K562 (cell line): ENCODE measurements around the gene NET1. TPM values are rescaled to one million over a fixed set of nuclear protein-coding genes. Genes with fewer than 3 reads are reported as not detected.

Source experiments
- ATAC-seq: fragments of 200-7000 bp; cut with Tn5 transposase; 3 replicates; pipeline ENCODE4 v1.9.1; 2020; ENCODE audit warnings: moderate library complexity
- BruUV-seq: library from RNA; stranded (reverse); fragments of 400-500 nt; replicated peaks from 2 replicates; lab custom pipeline; 2021; lab: Mats Ljungman, UMichigan
- CTCF ChIA-PET: fragments of 300-600 bp; formaldehyde crosslinking; extraction: SDS; loops from one replicate; lab custom pipeline; 2021; ENCODE audit warnings: low intra/inter-chr PET ratio; lab: Yijun Ruan, JAX
- POLR2A ChIA-PET: fragments of 300-600, 350-650 bp; sonication (Branson Sonifier 250); formaldehyde crosslinking; extraction: SDS; loops from one replicate; lab custom pipeline; 2021; ENCODE audit warnings: antibody characterized with exemption, inconsistent platforms; lab: Yijun Ruan, JAX
- DNase-seq, 4 experiments: peaks; one replicate each; pipeline versions ENCODE4 v3.0.0 to v3.0.0-alpha.2; 2011 to 2018; ENCODE audit warnings: low spot score in 3 of 4, mixed read lengths in 3 of 4; ENCODE audit errors: extremely low read depth in 1 of 4
- FAIRE-seq: peaks from 2 replicates; lab custom pipeline; 2011; peaks lifted over from hg19 to GRCh38; lab: Jason Lieb, UNC
- H2AFZ ChIP-seq: 2 replicates; pipeline ENCODE4 v1.6.0; 2011; ENCODE audit warnings: low read depth, low read length, control low read depth, inconsistent platforms
- H3K27ac ChIP-seq: fragments of 200-600 bp; 3 replicates; pipeline ENCODE4 v1.8.0; 2011; ENCODE audit warnings: low read depth, mild to moderate bottlenecking, control low read depth, inconsistent platforms, low read length, moderate library complexity, mixed read lengths; ENCODE audit errors: extremely low read depth
- H3K27me3 ChIP-seq, 2 experiments: fragments of 300-600 bp in 1 of 2; 2 replicates in 1 of 2; 3 replicates in 1 of 2; pipeline versions ENCODE4 v1.6.0 to v1.8.0; 2011; ENCODE audit warnings: inconsistent platforms in 2 of 2, low read length in 2 of 2, mild to moderate bottlenecking in 1 of 2, mixed read lengths in 1 of 2, moderate library complexity in 1 of 2; ENCODE audit not compliant: control insufficient read depth in 2 of 2, insufficient read depth in 2 of 2
- H3K36me3 ChIP-seq: fragments of 300-600 bp; 3 replicates; pipeline ENCODE4 v1.8.0; 2011; ENCODE audit warnings: mild to moderate bottlenecking, low read length, inconsistent platforms; ENCODE audit not compliant: control insufficient read depth, insufficient read depth
- H3K4me1 ChIP-seq, 2 experiments: fragments of 200-600 bp in 1 of 2; replicated peaks in 1 of 2; 2 replicates in 1 of 2; 3 replicates in 1 of 2; pipeline versions ENCODE4 v1.5.1 to v1.8.0; 2011; ENCODE audit warnings: inconsistent platforms in 2 of 2, low read length in 2 of 2, mild to moderate bottlenecking in 1 of 2, mixed read lengths in 1 of 2, moderate library complexity in 1 of 2; ENCODE audit not compliant: control insufficient read depth in 2 of 2, insufficient read depth in 2 of 2
- H3K4me2 ChIP-seq: 2 replicates; pipeline ENCODE4 v1.6.1; 2011; ENCODE audit warnings: low read length, control low read depth, inconsistent platforms, mixed read lengths; ENCODE audit not compliant: insufficient read depth
- H3K4me3 ChIP-seq: fragments of 200-600 bp; sonication (generic), shearing (Covaris generic); 2 replicates; pipeline ENCODE4 v1.5.1; 2016; ENCODE audit warnings: control low read depth, inconsistent platforms
- H3K79me2 ChIP-seq: fragments of 200-600 bp; 3 replicates; pipeline ENCODE4 v1.8.0; 2011; ENCODE audit warnings: low read length, inconsistent platforms; ENCODE audit not compliant: control insufficient read depth, insufficient read depth
- H3K9ac ChIP-seq, 2 experiments: 2 replicates each; pipeline versions ENCODE4 v1.6.0 to v1.6.1; 2011; ENCODE audit warnings: low read depth in 2 of 2, low read length in 2 of 2, control low read depth in 1 of 2, inconsistent platforms in 1 of 2, mild to moderate bottlenecking in 1 of 2, mixed read lengths in 1 of 2; ENCODE audit not compliant: insufficient read depth in 1 of 2
- H3K9me1 ChIP-seq: one replicate; pipeline ENCODE4 v1.6.0; 2011; ENCODE audit warnings: inconsistent platforms, mild to moderate bottlenecking, low read length, moderate library complexity; ENCODE audit not compliant: control insufficient read depth, insufficient read depth
- H3K9me3 ChIP-seq: replicated peaks from 2 replicates; pipeline ENCODE4 v1.5.1; 2011; ENCODE audit warnings: low read depth, low read length, inconsistent platforms; ENCODE audit not compliant: control insufficient read depth, insufficient read depth
- H4K20me1 ChIP-seq: replicated peaks from 2 replicates; pipeline ENCODE4 v1.6.1; 2011; ENCODE audit warnings: low read length, inconsistent platforms, mixed read lengths; ENCODE audit not compliant: control insufficient read depth, insufficient read depth
- CBFA2T3 ChIP-seq: fragments of 450-650 bp; IDR thresholded peaks from 2 replicates; pipeline ENCODE4 v1.6.1; 2017
- KDM1A ChIP-seq, 2 experiments: fragments of 450-650 bp; IDR thresholded peaks; 2 replicates each; pipeline ENCODE4 v1.6.1; 2016; ENCODE audit warnings: mild to moderate bottlenecking in 2 of 2
- KDM5B ChIP-seq: fragments of 200-600 bp; sonication (generic); IDR thresholded peaks from 2 replicates; pipeline ENCODE4 v1.6.1; 2012; ENCODE audit warnings: low read depth, mild to moderate bottlenecking, moderate library complexity, low read length, control low read depth, inconsistent platforms; ENCODE audit not compliant: insufficient replicate concordance
- TEAD4 ChIP-seq, 2 experiments: sonication (generic) in 1 of 2; formaldehyde crosslinking in 1 of 2; IDR thresholded peaks; 2 replicates each; pipeline versions ENCODE4 v1.6.1 to v1.8.0; 2012 to 2022; ENCODE audit warnings: borderline replicate concordance in 1 of 2, inconsistent platforms in 1 of 2, low read length in 1 of 2, mild to moderate bottlenecking in 1 of 2, missing genetic modification reagents in 1 of 2
- WGBS: fragments of 100-300 bp; shearing (Covaris generic); methylation state at CpG from one replicate; pipeline ENCODE4 v1.1.6; 2016; ENCODE audit warnings: low coverage, mixed read lengths; ENCODE audit not compliant: insufficient coverage; ENCODE audit errors: missing lambda C conversion rate; 5-methylcytosine and 5-hydroxymethylcytosine counted together
- in situ Hi-C: fragments of 300-500 bp; cut with MboI; formaldehyde crosslinking; loops from 4 replicates; pipeline ENCODE4 v1.15.0; 2018; ENCODE audit warnings: inconsistent platforms, mixed read lengths
- intact Hi-C: fragments of 100-400 bp; cut with micrococcal nuclease; formaldehyde crosslinking; loops from 2 replicates; pipeline ENCODE4 v1.14.2; 2022
- polyA plus RNA-seq, 8 experiments: library from polyadenylated mRNA; depleted of rRNA in 4 of 8; stranded (reverse) in 5 of 8; unstranded in 3 of 8; fragments of >200 nt; fragmentation: Nextera tagmentation in 2 of 8; fragmentation: Illumina TruSeq in 1 of 8; extraction: Ambion mirVana in 2 of 8; extraction: Trizol in 1 of 8; gene quantifications; 2 replicates each; pipeline versions ENCODE4 v1.2.1 to v1.2.3, GENCODE V29; 2011 to 2014; ENCODE audit warnings: inconsistent platforms in 1 of 8, missing spikeins in 1 of 8
- total RNA-seq, 7 experiments: library from RNA; depleted of rRNA in 6 of 7; stranded (reverse); fragments of >200 nt in 6 of 7; fragmentation: Illumina TruSeq in 2 of 7; extraction: Trizol in 2 of 7; gene quantifications; 2 replicates each; pipeline versions ENCODE4 v1.2.1 to v1.2.3, GENCODE V29; 2011 to 2021; ENCODE audit warnings: low replicate concordance in 1 of 7

NET1 gene
- total and polyA plus RNA-seq, 9 of the 15 experiments (the other 6 are each of a cell fraction or from before 2014, with no cell fraction given) = 47.4 to 258 (median 106) TPM

DNA sequence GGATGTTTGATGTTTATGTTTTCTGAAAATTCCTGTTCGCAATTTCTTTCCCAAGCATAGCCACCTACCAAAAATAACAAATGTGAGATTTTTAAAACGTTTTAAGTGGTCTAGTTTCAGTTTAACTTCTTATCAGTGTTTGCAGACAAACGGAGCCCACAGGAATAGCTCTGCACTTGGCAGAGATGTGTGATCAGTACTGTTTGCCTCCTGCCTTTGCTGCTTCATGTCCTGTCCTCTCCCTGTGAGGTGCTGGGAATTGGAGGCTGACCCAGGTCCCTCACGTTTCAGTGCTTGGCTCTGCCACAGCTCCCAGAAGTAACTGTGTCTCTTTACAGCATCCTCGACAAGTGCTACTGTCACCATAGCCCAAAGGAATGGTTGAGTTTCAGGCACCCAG lies 46.4 kb upstream of the NET1 start:
- in situ Hi-C loops = no loop called here
- TF ChIP-seq CBFA2T3 = 0 out of 2 replicates have a peak, but pooled peaks have one; percentile 25
- TF ChIP-seq TEAD4 (IDR thresholded peaks at IDR 0.05; ENCODE audit: low read length) = no peak
- no peak for TF ChIP-seq TEAD4 (CRISPR knock-in tag; IDR thresholded peaks at IDR 0.05; ENCODE audit: borderline replicate concordance)
- H3K9ac ChIP-seq = no peak overlapping the region
- intact Hi-C loops = no loop called here
- under 1% methylated on average over 5 of the region's 5 CpGs for WGBS
- no TSS peak for BruUV-seq
- H3K36me3 ChIP-seq = no peaks in the 10 kb centered on the region
- peaks cover 3 to 8% of the 10 kb centered on the region in 2 experiments; a peak in 4 of 5 replicates for H3K4me1 ChIP-seq
- ATAC-seq = 0 out of 3 replicates have a peak, but pooled peaks have one; percentile 34
- POLR2A ChIA-PET = no interaction called here
- peaks cover 7% of the 10 kb centered on the region for H3K9me3 ChIP-seq
- CTCF ChIA-PET = no interaction called here
- H3K79me2 ChIP-seq = no peaks in the 10 kb centered on the region
- H3K27ac ChIP-seq = no peak overlapping the region
- no peaks in the 10 kb centered on the region for H4K20me1 ChIP-seq
- H3K9me1 ChIP-seq = no peaks in the 10 kb centered on the region
- peak overlapping the region; percentile 19; the same call in 1 of the 2 replicates for H3K4me2 ChIP-seq
- H3K27me3 ChIP-seq = peaks cover 0 to 5% of the 10 kb centered on the region in 2 experiments; a peak in 2 of 5 replicates
- peak; percentile 29 for FAIRE-seq
- H2AFZ ChIP-seq = no peak overlapping the region
- no peak overlapping the region for H3K4me3 ChIP-seq
- DNase-seq = peak in 1 of 4 experiments; percentile 25

DNA sequence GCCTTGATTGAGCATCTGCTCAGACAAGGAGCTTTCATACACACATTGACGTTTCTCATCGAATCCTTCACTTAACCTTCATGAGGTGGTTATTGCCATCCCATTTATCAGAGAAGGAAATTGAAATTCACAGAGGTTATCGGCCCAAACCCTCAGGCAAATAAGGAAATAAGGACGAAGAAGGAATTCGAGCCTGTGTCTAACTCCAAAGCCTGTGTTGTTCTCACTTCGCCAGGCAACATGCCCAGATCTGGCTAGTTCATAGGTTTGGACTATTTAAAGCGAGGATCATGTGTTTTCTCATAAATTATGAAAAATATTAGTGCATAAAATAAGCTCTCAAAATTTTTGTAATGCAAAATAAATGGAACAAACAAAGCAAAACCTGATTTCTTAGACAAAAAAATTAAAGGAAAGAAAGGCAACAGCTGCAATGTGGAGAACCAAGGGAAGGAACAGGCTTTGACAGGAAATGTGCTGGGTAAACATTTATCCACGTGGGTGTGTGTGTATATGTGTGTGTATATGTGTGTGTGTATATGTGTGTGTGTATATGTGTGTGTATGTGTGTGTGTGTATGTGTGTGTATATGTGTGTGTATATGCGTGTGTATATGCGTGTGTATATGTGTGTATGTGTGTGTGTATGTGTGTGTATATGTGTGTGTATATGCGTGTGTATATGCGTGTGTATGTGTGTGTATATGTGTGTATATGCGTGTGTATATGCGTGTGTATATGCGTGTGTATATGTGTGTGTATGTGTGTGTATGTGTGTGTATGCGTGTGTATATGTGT lies 42.8 kb upstream of the NET1 start:
- Histone ChIP-seq H3K4me2 (no peak overlapping the region), H3K27ac (no peak overlapping the region; the same call in 2 of the 3 replicates), H3K9me3 (peaks cover 13% of the 10 kb centered on the region), H3K79me2 (no peaks in the 10 kb centered on the region), H3K27me3 (peaks cover 0 to 9% of the 10 kb centered on the region in 2 experiments; a peak in 2 of 5 replicates), H2AFZ (no peak overlapping the region), H3K36me3 (no peaks in the 10 kb centered on the region), H4K20me1 (no peaks in the 10 kb centered on the region), H3K9ac (no peak overlapping the region), H3K4me3 (no peak overlapping the region), H3K9me1 (no peaks in the 10 kb centered on the region), H3K4me1 (peaks cover 3 to 8% of the 10 kb centered on the region in 2 experiments; a peak in 4 of 5 replicates)
- 33% methylated on average over 9 of the region's 16 CpGs for WGBS
- BruUV-seq = no TSS peak
- TF ChIP-seq KDM5B (no peak), KDM1A (IDR thresholded peaks at IDR 0.05) (0 out of 4 replicates have a peak, but pooled peaks of 1 of the 2 experiments have one; percentile 36)
- intact Hi-C loops = no loop called here
- ATAC-seq (no peak), DNase-seq (no peak), FAIRE-seq (no peak)
- ChIA-PET POLR2A (no interaction called here), CTCF (no interaction called here)
- in situ Hi-C loops = no loop called here
